Astrocyte (in vitro differentiated cells and primary cell): Measurements from ENCODE around the gene FBXL7. TPM values are rescaled to one million over a fixed set of nuclear protein-coding genes. Genes with fewer than 3 reads are reported as not detected.

Experiments used
- DNase-seq: peaks from one replicate; pipeline ENCODE4 v3.0.0-alpha.2; 2010; ENCODE audit warnings: low read depth
- FAIRE-seq: peaks from 2 replicates; lab custom pipeline; 2011; peaks lifted over from hg19 to GRCh38; lab: Jason Lieb, UNC
- H2AFZ ChIP-seq: 2 replicates; pipeline ENCODE4 v1.6.0; 2012; ENCODE audit warnings: low read depth, low read length, inconsistent platforms
- H3K27ac ChIP-seq: 2 replicates; pipeline ENCODE4 v1.5.1; 2011; ENCODE audit warnings: low read depth, low read length, inconsistent platforms
- H3K27me3 ChIP-seq: 2 replicates; pipeline ENCODE4 v1.6.0; 2011; ENCODE audit warnings: low read length, inconsistent platforms; ENCODE audit not compliant: insufficient read depth
- H3K36me3 ChIP-seq: 2 replicates; pipeline ENCODE4 v1.5.1; 2011; ENCODE audit warnings: low read length, inconsistent platforms; ENCODE audit not compliant: insufficient read depth
- H3K4me1 ChIP-seq: 2 replicates; pipeline ENCODE4 v1.5.1; 2011; ENCODE audit warnings: low read length, inconsistent platforms; ENCODE audit not compliant: insufficient read depth
- H3K4me2 ChIP-seq: 2 replicates; pipeline ENCODE4 v1.6.0; 2012; ENCODE audit warnings: low read length, inconsistent platforms
- H3K4me3 ChIP-seq: 2 replicates; pipeline ENCODE4 v1.5.1; 2011; ENCODE audit warnings: low read depth, mild to moderate bottlenecking, low read length, inconsistent platforms; ENCODE audit not compliant: insufficient read depth
- H3K79me2 ChIP-seq: 2 replicates; pipeline ENCODE4 v1.6.0; 2012; ENCODE audit warnings: mild to moderate bottlenecking, low read length, inconsistent platforms; ENCODE audit not compliant: insufficient read depth
- H3K9ac ChIP-seq: 2 replicates; pipeline ENCODE4 v1.6.0; 2012; ENCODE audit warnings: mild to moderate bottlenecking, low read length, inconsistent platforms
- H3K9me3 ChIP-seq: 2 replicates; pipeline ENCODE4 v1.5.1; 2012; ENCODE audit warnings: low read depth, mild to moderate bottlenecking, low read length, inconsistent platforms; ENCODE audit not compliant: insufficient read depth
- H4K20me1 ChIP-seq: 2 replicates; pipeline ENCODE4 v1.6.0; 2012; ENCODE audit warnings: low read length, inconsistent platforms; ENCODE audit not compliant: insufficient read depth
- H3K27ac Mint-ChIP-seq: one replicate; pipeline ENCODE4 v1.8.0; 2021; ENCODE audit warnings: mild to moderate bottlenecking, mixed read lengths; ENCODE audit not compliant: unreplicated experiment
- H3K27me3 Mint-ChIP-seq: one replicate; pipeline ENCODE4 v1.8.0; 2021; ENCODE audit warnings: low read depth, mixed read lengths; ENCODE audit not compliant: unreplicated experiment
- H3K36me3 Mint-ChIP-seq: one replicate; pipeline ENCODE4 v1.8.0; 2021; ENCODE audit warnings: low read depth, mixed read lengths; ENCODE audit not compliant: unreplicated experiment
- H3K4me1 Mint-ChIP-seq: one replicate; pipeline ENCODE4 v1.8.0; 2021; ENCODE audit warnings: low read depth, mixed read lengths; ENCODE audit not compliant: unreplicated experiment
- H3K4me3 Mint-ChIP-seq: one replicate; pipeline ENCODE4 v1.8.0; 2021; ENCODE audit warnings: mild to moderate bottlenecking, moderate library complexity, mixed read lengths; ENCODE audit not compliant: unreplicated experiment
- H3K9me3 Mint-ChIP-seq: one replicate; pipeline ENCODE4 v1.8.0; 2021; ENCODE audit warnings: mild to moderate bottlenecking, mixed read lengths; ENCODE audit not compliant: unreplicated experiment
- EZH2 ChIP-seq: IDR thresholded peaks from 2 replicates; pipeline ENCODE4 v1.6.1; 2012; ENCODE audit warnings: mild to moderate bottlenecking, low read length, inconsistent platforms; ENCODE audit not compliant: insufficient read depth
- total RNA-seq: library from RNA; stranded (reverse); gene quantifications from 2 replicates; pipeline ENCODE4 v1.2.1, GENCODE V29; 2021
- TF ChIP-seq, protein P1 (sequence below): IDR thresholded peaks from 2 replicates; pipeline ENCODE4 v1.5.1; 2011; ENCODE audit warnings: low read depth, mild to moderate bottlenecking, inconsistent platforms, low read length, moderate library complexity; ENCODE audit not compliant: insufficient read depth

Gene FBXL7
- total RNA-seq, 1 donor from 2014 or later, result 21.0 TPM

- no peaks in the 10 kb centered on the region for H3K27me3 Mint-ChIP-seq
- H3K27ac Mint-ChIP-seq, result no peak overlapping the region
- Histone ChIP-seq H3K9ac (no peak overlapping the region), H3K36me3 (no peaks in the 10 kb centered on the region), H3K4me3 (no peak overlapping the region), H3K9me3 (no peaks in the 10 kb centered on the region), H2AFZ (no peak overlapping the region), H3K4me1 (peaks cover 10% of the 10 kb centered on the region), H4K20me1 (peaks cover 58% of the 10 kb centered on the region), H3K27me3 (no peaks in the 10 kb centered on the region), H3K79me2 (peaks cover 69% of the 10 kb centered on the region), H3K27ac (no peak overlapping the region), H3K4me2 (no peak overlapping the region)
- DNase-seq, result peak; percentile 75
- H3K4me3 Mint-ChIP-seq, result no peak overlapping the region
- H3K4me1 Mint-ChIP-seq, result peaks cover 17% of the 10 kb centered on the region
- H3K9me3 Mint-ChIP-seq, result no peaks in the 10 kb centered on the region
- no peaks in the 10 kb centered on the region for H3K36me3 Mint-ChIP-seq
- peak; percentile 79 for FAIRE-seq
- no peak for TF ChIP-seq EZH2
- TF ChIP-seq, protein P1, sequence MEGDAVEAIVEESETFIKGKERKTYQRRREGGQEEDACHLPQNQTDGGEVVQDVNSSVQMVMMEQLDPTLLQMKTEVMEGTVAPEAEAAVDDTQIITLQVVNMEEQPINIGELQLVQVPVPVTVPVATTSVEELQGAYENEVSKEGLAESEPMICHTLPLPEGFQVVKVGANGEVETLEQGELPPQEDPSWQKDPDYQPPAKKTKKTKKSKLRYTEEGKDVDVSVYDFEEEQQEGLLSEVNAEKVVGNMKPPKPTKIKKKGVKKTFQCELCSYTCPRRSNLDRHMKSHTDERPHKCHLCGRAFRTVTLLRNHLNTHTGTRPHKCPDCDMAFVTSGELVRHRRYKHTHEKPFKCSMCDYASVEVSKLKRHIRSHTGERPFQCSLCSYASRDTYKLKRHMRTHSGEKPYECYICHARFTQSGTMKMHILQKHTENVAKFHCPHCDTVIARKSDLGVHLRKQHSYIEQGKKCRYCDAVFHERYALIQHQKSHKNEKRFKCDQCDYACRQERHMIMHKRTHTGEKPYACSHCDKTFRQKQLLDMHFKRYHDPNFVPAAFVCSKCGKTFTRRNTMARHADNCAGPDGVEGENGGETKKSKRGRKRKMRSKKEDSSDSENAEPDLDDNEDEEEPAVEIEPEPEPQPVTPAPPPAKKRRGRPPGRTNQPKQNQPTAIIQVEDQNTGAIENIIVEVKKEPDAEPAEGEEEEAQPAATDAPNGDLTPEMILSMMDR, result no peak
Measured at GRCh38 chr5:15510092-15510491, 10.1 kb downstream of the FBXL7 start.

DNA sequence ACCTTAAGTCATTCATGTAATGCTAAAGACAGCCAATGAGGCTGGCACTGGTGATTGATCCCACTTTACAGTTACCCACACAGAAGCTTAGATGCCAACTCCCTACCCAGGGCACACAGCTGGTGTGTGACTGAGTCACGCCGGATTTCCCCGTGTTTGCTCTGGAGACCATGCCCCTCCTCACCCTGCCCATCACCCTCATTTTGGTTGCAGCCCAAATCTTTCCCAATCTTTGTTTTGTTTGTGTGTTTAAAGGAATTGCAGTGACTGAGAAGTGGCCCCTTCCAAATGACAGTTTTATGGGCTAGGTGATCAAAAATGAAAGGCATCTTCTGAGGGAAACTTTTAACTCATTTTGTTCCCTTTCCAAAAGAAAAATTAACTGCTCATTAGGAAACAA lies 10.9 kb downstream of the FBXL7 start:
- Histone ChIP-seq H3K27ac (no peak overlapping the region), H3K79me2 (peaks cover 67% of the 10 kb centered on the region), H3K9ac (no peak overlapping the region), H2AFZ (no peak overlapping the region), H4K20me1 (peaks cover 53% of the 10 kb centered on the region), H3K9me3 (no peaks in the 10 kb centered on the region), H3K4me1 (peaks cover 10% of the 10 kb centered on the region), H3K27me3 (no peaks in the 10 kb centered on the region), H3K4me2 (peak overlapping the region; percentile 21), H3K36me3 (no peaks in the 10 kb centered on the region), H3K4me3 (no peak overlapping the region)
- no peak for TF ChIP-seq EZH2
- TF ChIP-seq, protein P1, result no peak
- Mint-ChIP-seq H3K36me3 (no peaks in the 10 kb centered on the region), H3K27me3 (no peaks in the 10 kb centered on the region), H3K27ac (no peak overlapping the region), H3K4me1 (peaks cover 17% of the 10 kb centered on the region), H3K9me3 (no peaks in the 10 kb centered on the region), H3K4me3 (no peak overlapping the region)
- FAIRE-seq (peak; percentile 23), DNase-seq (no peak)

- H4K20me1 ChIP-seq, result peaks cover 55% of the 10 kb centered on the region
- H3K9me3 Mint-ChIP-seq, result peaks cover 6% of the 10 kb centered on the region
- H3K27me3 Mint-ChIP-seq, result no peaks in the 10 kb centered on the region
- H2AFZ ChIP-seq, result no peak overlapping the region
- H3K27ac ChIP-seq, result no peak overlapping the region
- TF ChIP-seq, protein P1, result no peak
- no peak for TF ChIP-seq EZH2
- DNase-seq (no peak), FAIRE-seq (no peak)
- H3K9me3 ChIP-seq, result no peaks in the 10 kb centered on the region
- H3K4me1 ChIP-seq, result peaks cover 10% of the 10 kb centered on the region
- H3K36me3 Mint-ChIP-seq, result peaks cover 10% of the 10 kb centered on the region
- H3K4me1 Mint-ChIP-seq, result peaks cover 20% of the 10 kb centered on the region
- no peak overlapping the region for H3K4me2 ChIP-seq
- H3K79me2 ChIP-seq, result peaks cover 59% of the 10 kb centered on the region
- no peak overlapping the region for H3K4me3 ChIP-seq
- no peaks in the 10 kb centered on the region for H3K27me3 ChIP-seq
- no peak overlapping the region for H3K4me3 Mint-ChIP-seq
- H3K27ac Mint-ChIP-seq, result no peak overlapping the region
- no peak overlapping the region for H3K9ac ChIP-seq
- H3K36me3 ChIP-seq, result no peaks in the 10 kb centered on the region
Measured at GRCh38 chr5:15513431-15513830, 13.5 kb downstream of the FBXL7 start.
